Stimulated activated CD4-positive, alpha-beta T cell treated with anti-CD3 and anti-CD28 coated beads, Interleukin-12 subunit alpha, Interleukin-12 subunit beta, amount 100 ng/mL, for 4 hours (primary cell): ENCODE measurements around the gene ACTN1.
"Not testable (repeated sequence)": the region's sequence is repeated elsewhere in the genome, so short reads cannot be mapped to it uniquely, and the experiment has no call there.

ENCODE experiments used
- DNase-seq: peaks from one replicate; pipeline ENCODE4 v3.0.0-alpha.2; 2020

The ACTN1 gene

DNA sequence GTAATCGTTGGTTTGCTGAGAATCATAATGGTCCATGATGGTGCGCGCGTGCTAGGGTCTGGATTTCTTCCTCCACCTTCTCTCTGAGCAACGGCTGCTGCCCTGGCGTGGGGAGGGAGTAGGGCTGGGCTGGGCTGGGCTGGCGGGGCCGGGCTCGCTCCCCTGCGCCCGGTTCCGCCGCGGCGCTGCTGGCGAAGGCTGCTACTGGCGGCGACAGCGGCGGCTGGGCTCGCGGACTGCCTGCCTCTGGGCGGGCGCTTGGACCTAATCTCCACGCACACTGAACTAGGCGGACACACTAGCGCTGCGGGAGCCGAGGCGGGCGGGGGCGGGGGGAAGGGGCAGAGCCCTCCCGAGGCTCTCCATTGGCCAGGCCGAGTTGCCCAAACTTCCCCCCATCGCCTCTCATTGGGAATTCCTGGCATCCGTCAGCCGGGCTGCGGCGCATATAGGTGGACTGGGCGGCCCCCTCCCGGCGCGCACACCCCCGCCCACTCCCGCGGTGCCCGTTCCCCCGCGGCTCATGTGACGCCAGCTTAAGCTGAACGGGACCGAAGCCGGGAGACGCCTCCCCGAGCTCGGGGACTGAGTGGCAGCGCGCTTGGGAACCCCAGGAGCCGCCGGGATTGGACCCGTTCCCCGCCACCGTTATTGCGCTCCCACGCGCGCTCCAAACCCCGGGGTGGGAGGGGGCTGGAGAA lies at the start of gene ACTN1:
Gene ACTN1, minus strand, starts transcription at position 282 of the 701 bp plus-strand sequence. Its CDS starts 246 bp downstream, at position 36.
- peak; percentile 64 for DNase-seq

- DNase-seq = no peak
These were observed 48.3 kb upstream of the ACTN1 start for GRCh38 chr14:69027242-69027913.

GRCh38 chr14:69023035-69023434 lies 43.9 kb upstream of the ACTN1 start:
- DNase-seq = no peak

GRCh38 chr14:69022093-69022492 lies 43.0 kb upstream of the ACTN1 start:
- DNase-seq = not testable (repeated sequence)

DNA sequence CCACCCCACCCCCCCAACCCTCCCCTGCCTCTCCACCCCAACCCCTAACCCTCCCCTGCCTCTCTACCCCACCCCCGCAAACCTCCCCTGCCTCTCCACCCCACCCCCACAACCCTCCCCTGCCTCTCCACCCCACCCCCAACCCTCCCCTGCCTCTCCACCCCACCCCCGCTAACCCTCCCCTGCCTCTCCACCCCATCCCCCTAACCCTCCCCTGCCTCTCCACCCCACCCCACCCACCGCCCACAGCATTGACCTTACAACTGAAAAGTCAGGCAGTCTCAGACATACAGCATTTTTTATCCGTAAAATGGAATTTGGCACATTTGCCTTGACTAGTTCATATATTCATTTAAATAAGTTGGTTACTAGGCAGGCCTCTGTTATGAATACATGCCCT lies 38.6 kb upstream of the ACTN1 start:
- no peak for DNase-seq

GRCh38 chr14:69014829-69015259 lies 35.7 kb upstream of the ACTN1 start:
- no peak for DNase-seq

- no peak for DNase-seq
These were observed 35.1 kb upstream of the ACTN1 start for GRCh38 chr14:69013943-69014782.

DNA sequence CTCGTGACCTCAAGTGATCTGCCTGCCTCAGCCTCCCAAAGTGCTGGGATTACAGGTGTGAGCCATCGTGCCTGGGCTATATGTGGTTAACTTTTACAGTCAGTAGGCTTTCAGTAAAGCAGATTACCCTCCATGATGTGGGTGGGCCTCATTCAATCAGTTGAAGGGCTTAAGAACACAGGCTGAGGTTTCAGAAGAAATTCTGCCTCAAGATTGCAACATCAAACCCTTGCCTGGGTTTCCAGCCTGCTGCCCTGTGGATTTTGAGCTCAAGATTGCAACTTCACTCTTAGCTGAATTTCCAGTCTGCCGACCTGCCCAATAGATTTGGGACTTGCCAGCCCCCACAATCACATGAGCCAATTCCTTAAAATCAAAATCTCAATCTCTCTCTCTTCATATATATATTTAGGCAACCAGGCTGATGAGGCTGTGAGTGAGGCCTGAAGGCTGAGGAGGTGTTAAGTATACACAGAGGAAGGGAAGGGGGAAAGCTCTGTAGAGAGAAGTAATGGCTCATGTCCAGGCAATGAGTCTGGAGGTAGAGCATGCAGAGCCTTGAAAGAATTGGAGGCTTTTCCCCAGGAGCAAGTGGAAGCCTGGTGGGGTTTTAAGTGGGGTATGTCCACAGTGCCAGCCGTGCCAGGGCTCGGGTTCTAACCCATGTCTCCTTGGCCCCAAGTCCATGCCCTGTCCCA lies 33.3 kb upstream of the ACTN1 start:
- no peak for DNase-seq

DNA sequence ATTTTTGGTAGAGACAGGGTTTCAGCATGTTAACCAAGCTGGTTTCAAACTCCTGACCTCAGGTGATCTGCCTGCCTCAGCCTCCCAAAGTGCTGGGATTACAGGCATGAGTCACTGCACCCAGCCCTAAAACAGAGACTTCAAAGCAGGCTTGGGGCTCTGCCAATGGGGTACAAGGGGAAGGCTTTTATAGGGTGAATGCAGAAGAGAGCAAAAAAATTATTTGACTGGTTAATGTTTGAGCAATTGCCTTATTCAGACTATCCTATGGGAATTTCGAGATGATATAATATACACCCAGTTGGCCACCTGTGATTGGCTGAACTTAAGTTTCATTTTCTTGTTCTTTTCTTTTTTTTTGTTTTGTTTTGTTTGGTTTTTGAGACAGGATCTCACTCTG lies 31.5 kb upstream of the ACTN1 start:
- no peak for DNase-seq

GRCh38 chr14:69008421-69008884 lies 29.4 kb upstream of the ACTN1 start:
- DNase-seq = no peak

- DNase-seq = no peak
These were observed 27.2 kb upstream of the ACTN1 start for GRCh38 chr14:69006346-69006745.

GRCh38 chr14:69005432-69006148 lies 26.5 kb upstream of the ACTN1 start:
- no peak for DNase-seq

DNA sequence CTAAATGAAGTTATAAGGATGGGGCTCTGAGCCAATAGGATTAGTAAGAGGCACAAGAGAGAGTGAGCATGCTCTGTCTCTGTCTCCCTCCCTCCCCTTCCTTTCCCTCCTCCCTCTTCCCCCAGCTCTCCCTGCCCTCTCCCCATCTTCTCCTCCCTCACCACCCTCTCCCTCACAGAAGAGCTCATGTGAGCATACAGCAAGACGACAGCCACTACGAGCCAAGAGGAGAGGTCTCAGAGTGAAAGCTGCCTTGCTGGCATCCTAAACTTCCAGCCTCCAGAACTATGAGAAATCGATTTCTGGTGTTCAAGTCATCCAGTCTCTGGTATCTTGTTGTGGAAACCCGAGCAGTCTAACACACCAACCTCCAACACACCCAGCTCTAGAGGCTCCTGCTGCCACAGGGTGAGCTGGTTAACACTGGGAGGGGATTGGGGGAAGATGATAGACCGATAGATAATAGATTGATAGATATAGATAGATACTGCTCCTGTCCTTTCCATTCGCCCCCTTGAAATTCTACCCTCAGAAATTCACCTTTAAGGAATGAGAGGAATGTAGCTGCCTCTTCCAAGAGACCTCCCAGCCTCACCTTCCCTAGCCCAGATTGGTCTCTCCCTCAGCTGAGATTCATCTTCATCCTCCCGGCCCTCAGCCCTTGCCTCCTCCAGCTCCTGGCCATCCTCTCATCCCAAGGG lies 25.8 kb upstream of the ACTN1 start:
- no peak for DNase-seq

DNA sequence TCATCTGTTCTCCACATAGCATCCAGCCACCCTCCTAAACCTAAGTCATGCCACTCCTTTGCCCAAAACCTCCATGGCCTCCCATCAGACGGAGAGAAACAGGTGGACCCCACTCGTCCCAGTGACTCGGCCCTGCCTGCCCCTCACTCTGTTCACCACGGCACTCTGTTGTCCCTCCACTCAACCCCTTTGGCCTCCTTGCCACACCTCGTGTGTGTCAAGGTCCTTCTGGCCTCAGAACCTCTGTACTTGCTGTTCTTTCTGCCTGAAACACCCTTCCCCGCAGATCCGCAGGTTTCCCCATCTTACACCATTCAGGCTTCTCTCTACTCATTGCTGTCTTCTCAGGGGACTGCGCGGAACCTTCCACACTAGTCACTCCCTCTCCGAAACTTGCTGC lies 24.5 kb upstream of the ACTN1 start:
- no peak for DNase-seq

DNA sequence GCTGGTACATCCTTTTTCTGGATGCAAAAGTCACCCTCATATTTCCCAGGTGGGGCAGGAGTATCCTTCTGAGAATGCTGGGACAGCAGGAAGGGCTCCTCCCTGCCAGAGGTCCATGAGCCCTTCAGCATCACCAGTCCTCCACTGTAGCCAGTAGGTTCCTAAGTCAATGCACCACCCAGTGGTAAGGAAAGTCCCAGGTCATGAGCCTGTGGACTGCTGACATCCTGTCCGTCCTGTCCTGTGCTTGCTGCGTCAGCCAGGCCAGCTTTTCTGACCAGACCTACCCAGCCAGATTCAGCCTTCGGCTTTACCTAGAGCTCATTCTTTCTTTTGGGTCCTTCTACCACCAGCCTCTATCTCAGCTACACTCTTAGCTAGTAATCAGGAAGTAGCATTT lies 23.0 kb upstream of the ACTN1 start:
- no peak for DNase-seq

DNA sequence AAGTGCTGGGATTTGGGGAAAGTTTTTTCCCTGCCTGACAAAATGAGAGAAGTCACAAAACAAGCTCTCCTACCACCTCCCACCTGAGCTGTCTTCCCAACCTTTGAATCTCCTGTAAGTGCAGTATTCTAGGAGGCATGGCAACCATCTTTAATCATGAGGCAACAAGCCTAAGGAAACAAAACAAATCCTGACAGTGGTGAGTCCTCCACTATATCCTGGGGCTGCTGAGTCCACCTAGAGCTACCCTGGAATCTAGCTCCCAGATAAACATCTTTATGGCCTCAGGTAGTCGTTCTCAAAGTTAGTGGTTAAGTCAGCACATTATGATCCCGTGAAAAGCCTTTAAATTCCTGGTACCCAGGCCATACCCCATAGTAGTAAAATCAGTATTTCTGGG lies 22.3 kb upstream of the ACTN1 start:
- no peak for DNase-seq

- no peak for DNase-seq
These were observed 19.0 kb upstream of the ACTN1 start for GRCh38 chr14:68998062-68998461.

- no peak for DNase-seq
These were observed 16.6 kb upstream of the ACTN1 start for GRCh38 chr14:68995731-68996130.

GRCh38 chr14:68994056-68994455 lies 15.0 kb upstream of the ACTN1 start:
- no peak for DNase-seq

DNA sequence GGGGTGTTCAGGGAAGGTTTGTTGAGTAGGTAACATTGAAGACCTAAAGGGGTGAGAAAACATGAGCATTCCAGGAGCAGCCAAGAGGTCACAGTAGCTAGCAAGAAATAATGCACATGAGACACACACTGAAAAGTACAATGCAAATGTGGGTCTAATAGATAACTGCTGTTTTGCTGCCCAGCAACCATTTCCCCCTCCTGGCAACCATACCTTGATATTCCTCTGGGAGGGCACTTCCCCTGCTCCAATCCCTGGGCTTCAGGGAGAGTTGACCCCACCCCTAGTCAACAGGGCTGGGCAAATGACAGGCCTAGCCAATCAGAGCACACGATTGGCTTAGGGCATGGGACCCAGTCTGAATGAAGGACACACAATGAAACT lies 8.5 kb upstream of the ACTN1 start:
- no peak for DNase-seq

DNA sequence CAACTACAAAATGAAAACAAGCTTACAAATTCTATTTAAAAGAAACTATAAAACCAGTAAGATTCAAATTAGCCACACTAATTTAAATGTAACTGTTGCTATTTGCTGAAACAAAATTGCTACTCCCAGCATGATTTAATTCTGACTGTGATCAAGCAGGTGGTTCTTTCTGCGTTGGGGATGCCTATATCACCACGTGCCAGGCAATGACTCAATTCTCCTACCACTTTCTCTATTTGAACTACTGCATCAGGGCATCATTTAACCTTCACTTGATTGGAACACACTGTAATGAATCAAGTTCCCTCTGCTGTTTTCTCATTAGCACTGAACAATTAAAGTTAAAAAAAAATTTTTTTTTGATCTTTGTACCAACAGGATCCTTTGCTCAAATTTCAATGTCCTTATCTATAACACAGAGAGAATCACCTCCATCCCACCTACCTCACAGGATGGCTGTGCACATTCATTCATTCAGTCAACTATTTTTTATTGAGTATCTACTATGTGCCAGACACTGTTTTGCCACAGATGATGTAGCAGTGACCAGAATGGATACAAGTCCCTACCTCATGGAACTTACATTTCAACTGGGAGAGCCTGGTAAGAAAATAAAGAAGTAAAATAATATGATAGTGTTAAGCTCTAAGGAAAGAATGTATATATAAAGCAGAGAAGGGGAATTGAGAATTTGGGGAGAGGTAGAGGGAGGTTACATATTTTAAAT lies 8.0 kb upstream of the ACTN1 start:
- no peak for DNase-seq
